Suprapubic skin (tissue), 4 donors: ENCODE measurements around the gene KRTAP12-2. TPM values are rescaled to one million over a fixed set of nuclear protein-coding genes. Genes with fewer than 3 reads are reported as not detected.

Source experiments
- DNase-seq, 2 donors: peaks; one replicate each; pipeline ENCODE4 v3.0.0-alpha.2; 2019; ENCODE audit warnings: low spot score in 2 of 2
- H3K27ac ChIP-seq: fragments of 200-600 bp; sonication (generic); one replicate; pipeline ENCODE4 v1.5.1; 2019
- H3K27me3 ChIP-seq: fragments of 200-600 bp; sonication (generic); one replicate; pipeline ENCODE4 v1.5.1; 2019
- H3K36me3 ChIP-seq: fragments of 200-600 bp; sonication (generic); one replicate; pipeline ENCODE4 v1.5.1; 2019
- H3K4me1 ChIP-seq: fragments of 200-600 bp; sonication (generic); one replicate; pipeline ENCODE4 v1.5.1; 2019
- H3K4me3 ChIP-seq: fragments of 200-600 bp; sonication (generic); one replicate; pipeline ENCODE4 v1.5.1; 2019; ENCODE audit warnings: mild to moderate bottlenecking
- H3K9me3 ChIP-seq: fragments of 200-600 bp; sonication (generic); one replicate; pipeline ENCODE4 v1.5.1; 2019
- CTCF ChIP-seq, 2 donors: fragments of 200-600 bp in 1 of 2; fragments of 450-650 bp in 1 of 2; sonication (generic) in 1 of 2; IDR thresholded peaks; one replicate each; pipeline ENCODE4 v1.5.1; 2016 to 2019; ENCODE audit warnings: antibody characterized with exemption in 2 of 2, mild to moderate bottlenecking in 1 of 2, moderate library complexity in 1 of 2
- EP300 ChIP-seq: sonication (generic); formaldehyde crosslinking; IDR thresholded peaks from one replicate; pipeline ENCODE4 v1.6.1; 2017; ENCODE audit warnings: antibody characterized with exemption
- POLR2A ChIP-seq, 2 donors: fragments of 450-650 bp; IDR thresholded peaks; one replicate each; pipeline ENCODE4 v1.6.1; 2017; ENCODE audit warnings: antibody characterized with exemption in 2 of 2, mild to moderate bottlenecking in 2 of 2, moderate library complexity in 2 of 2
- POLR2AphosphoS5 ChIP-seq, 3 donors: sonication (generic); formaldehyde crosslinking; IDR thresholded peaks; one replicate each; pipeline ENCODE4 v1.6.1; 2017; ENCODE audit warnings: antibody characterized with exemption in 3 of 3
- WGBS: methylation state at CpG from one replicate; pipeline ENCODE4 v1.1.5; 2018; 5-methylcytosine and 5-hydroxymethylcytosine counted together
- total RNA-seq, 4 donors: library from RNA; depleted of rRNA; stranded (reverse); fragments of >200 nt; gene quantifications; one replicate each; pipeline ENCODE4 v1.1.0, GENCODE V29; 2016

Gene KRTAP12-2
- total RNA-seq, 4 donors from 2014 or later: 5.6 to 29.3 (median 8.2) TPM; not detected in 1

GRCh38 chr21:44712203-44713028 is 45.7 kb upstream of the KRTAP12-2 start:
- H3K27me3 ChIP-seq: peaks cover 71% of the 10 kb centered on the region
- no peak overlapping the region for H3K4me3 ChIP-seq
- no peaks in the 10 kb centered on the region for H3K9me3 ChIP-seq
- WGBS: 24% methylated on average over 20 of the region's 22 CpGs
- peak in 1 of 2 donors; percentile 37 for DNase-seq
- H3K36me3 ChIP-seq: no peaks in the 10 kb centered on the region
- H3K27ac ChIP-seq: no peak overlapping the region
- no peak for TF ChIP-seq POLR2AphosphoS5 (IDR thresholded peaks at IDR 0.05)
- H3K4me1 ChIP-seq: peaks cover 39% of the 10 kb centered on the region

GRCh38 chr21:44711327-44712202 is 44.8 kb upstream of the KRTAP12-2 start, which contains the start of gene TSPEAR:
Gene TSPEAR (minus strand): TSS chr21:44711572. CDS start chr21:44711514, 58 bp downstream.
- Histone ChIP-seq H3K4me1 (peaks cover 39% of the 10 kb centered on the region), H3K36me3 (no peaks in the 10 kb centered on the region), H3K27me3 (peaks cover 80% of the 10 kb centered on the region), H3K9me3 (no peaks in the 10 kb centered on the region), H3K27ac (peak within 1 kb of the TSS; percentile 42), H3K4me3 (peak within 1 kb of the TSS; percentile 12)
- under 1% methylated on average over 22 of the region's 41 CpGs for WGBS
- TF ChIP-seq POLR2A (IDR thresholded peaks at IDR 0.05) (no peak), CTCF (IDR thresholded peaks at IDR 0.05) (no peak)
- peak; percentile 58 to 72 for DNase-seq

GRCh38 chr21:44710756-44711326 is 44.1 kb upstream of the KRTAP12-2 start:
- Histone ChIP-seq H3K36me3 (no peaks in the 10 kb centered on the region), H3K9me3 (no peaks in the 10 kb centered on the region), H3K27ac (peak overlapping the region; percentile 42), H3K4me3 (peak overlapping the region; percentile 12), H3K4me1 (peaks cover 39% of the 10 kb centered on the region), H3K27me3 (peaks cover 87% of the 10 kb centered on the region)
- TF ChIP-seq EP300 (no peak), POLR2A (IDR thresholded peaks at IDR 0.05) (no peak), CTCF (IDR thresholded peaks at IDR 0.05) (no peak), POLR2AphosphoS5 (IDR thresholded peaks at IDR 0.05) (no peak)
- DNase-seq: peak in 1 of 2 donors; percentile 56
- WGBS: 3% methylated on average over 14 of the region's 20 CpGs

GRCh38 chr21:44710294-44710665 is 43.6 kb upstream of the KRTAP12-2 start:
- 8% methylated on average over 13 of the region's 17 CpGs for WGBS
- H3K27ac ChIP-seq: no peak overlapping the region
- H3K4me1 ChIP-seq: peaks cover 39% of the 10 kb centered on the region
- peaks cover 89% of the 10 kb centered on the region for H3K27me3 ChIP-seq
- H3K4me3 ChIP-seq: no peak overlapping the region
- TF ChIP-seq POLR2AphosphoS5 (IDR thresholded peaks at IDR 0.05) (no peak), EP300 (no peak), POLR2A (IDR thresholded peaks at IDR 0.05) (no peak), CTCF (IDR thresholded peaks at IDR 0.05) (no peak)
- no peaks in the 10 kb centered on the region for H3K36me3 ChIP-seq
- peak in 1 of 2 donors; percentile 75 for DNase-seq
- no peaks in the 10 kb centered on the region for H3K9me3 ChIP-seq

GRCh38 chr21:44709426-44710293 is 42.9 kb upstream of the KRTAP12-2 start:
- WGBS: 2% methylated on average over 20 of the region's 45 CpGs
- H3K4me3 ChIP-seq: peak overlapping the region; percentile 36
- H3K27me3 ChIP-seq: peaks cover 91% of the 10 kb centered on the region
- no peak overlapping the region for H3K27ac ChIP-seq
- H3K9me3 ChIP-seq: no peaks in the 10 kb centered on the region
- peaks cover 39% of the 10 kb centered on the region for H3K4me1 ChIP-seq
- no peak for TF ChIP-seq EP300
- H3K36me3 ChIP-seq: no peaks in the 10 kb centered on the region
- peak; percentile 46 to 76 for DNase-seq
